Hippocampal formation (tissue), 2 donors: ENCODE results near the gene ALDH5A1.

Experiments
- DNase-seq, 2 donors: peaks; one replicate each; lab custom pipeline; 2025; lab: John Stamatoyannopoulos, UW

Gene ALDH5A1

GRCh38 chr6:24524805-24525204, 30.0 kb downstream of the ALDH5A1 start:
- peak in 1 of 2 donors; percentile 8 for DNase-seq

GRCh38 chr6:24529985-24530384, 35.2 kb downstream of the ALDH5A1 start:
- no peak for DNase-seq

GRCh38 chr6:24534329-24534728, 39.6 kb downstream of the ALDH5A1 start:
- DNase-seq, result no peak

- no peak for DNase-seq
Measured at GRCh38 chr6:24535210-24535609, 40.4 kb downstream of the ALDH5A1 start.

- no peak for DNase-seq
Measured at GRCh38 chr6:24536466-24536865, 41.7 kb downstream of the ALDH5A1 start.

GRCh38 chr6:24537082-24537699, 42.4 kb downstream of the ALDH5A1 start:
- no peak for DNase-seq

GRCh38 chr6:24537771-24538385, 43.1 kb downstream of the ALDH5A1 start:
- no peak for DNase-seq

- no peak for DNase-seq
Measured at GRCh38 chr6:24539416-24539815, 44.6 kb downstream of the ALDH5A1 start.

GRCh38 chr6:24540197-24540596, 45.4 kb downstream of the ALDH5A1 start:
- DNase-seq, result no peak

GRCh38 chr6:24543683-24544082, 48.9 kb downstream of the ALDH5A1 start:
- DNase-seq, result no peak

- DNase-seq, result no peak
Measured at GRCh38 chr6:24545183-24545582, 50.4 kb downstream of the ALDH5A1 start.

GRCh38 chr6:24545691-24546090, 50.9 kb downstream of the ALDH5A1 start:
- no peak for DNase-seq

GRCh38 chr6:24546439-24546838, 51.7 kb downstream of the ALDH5A1 start:
- no peak for DNase-seq

- DNase-seq, result no peak
Measured at GRCh38 chr6:24547243-24547642, 52.5 kb downstream of the ALDH5A1 start.

GRCh38 chr6:24549158-24549557, 54.4 kb downstream of the ALDH5A1 start:
- DNase-seq, result no peak

- DNase-seq, result no peak
Measured at GRCh38 chr6:24549674-24550353, 55.0 kb downstream of the ALDH5A1 start.

- DNase-seq, result no peak
Measured at GRCh38 chr6:24551139-24551538, 56.4 kb downstream of the ALDH5A1 start.

GRCh38 chr6:24554474-24554873, 59.7 kb downstream of the ALDH5A1 start:
- DNase-seq, result no peak

- no peak for DNase-seq
Measured at GRCh38 chr6:24558516-24558915, 63.7 kb downstream of the ALDH5A1 start.

GRCh38 chr6:24564081-24564480, 69.3 kb downstream of the ALDH5A1 start:
- DNase-seq, result no peak

- DNase-seq, result no peak
Measured at GRCh38 chr6:24565196-24565595, 70.4 kb downstream of the ALDH5A1 start.

GRCh38 chr6:24566020-24566767, 71.4 kb downstream of the ALDH5A1 start:
- DNase-seq, result no peak

GRCh38 chr6:24568683-24569082, 73.9 kb downstream of the ALDH5A1 start:
- no peak for DNase-seq
